HG03097 (cell line): ENCODE measurements around the gene SMAD3.

Source experiments
- ATAC-seq: cut with Tn5 transposase; IDR thresholded peaks from one replicate; pipeline ENCODE4 v1.9.1; 2021; ENCODE audit not compliant: unreplicated experiment, low FRiP score

Gene SMAD3

GRCh38 chr15:67156834-67157233 lies 91.4 kb downstream of the SMAD3 start:
- ATAC-seq: no peak

DNA sequence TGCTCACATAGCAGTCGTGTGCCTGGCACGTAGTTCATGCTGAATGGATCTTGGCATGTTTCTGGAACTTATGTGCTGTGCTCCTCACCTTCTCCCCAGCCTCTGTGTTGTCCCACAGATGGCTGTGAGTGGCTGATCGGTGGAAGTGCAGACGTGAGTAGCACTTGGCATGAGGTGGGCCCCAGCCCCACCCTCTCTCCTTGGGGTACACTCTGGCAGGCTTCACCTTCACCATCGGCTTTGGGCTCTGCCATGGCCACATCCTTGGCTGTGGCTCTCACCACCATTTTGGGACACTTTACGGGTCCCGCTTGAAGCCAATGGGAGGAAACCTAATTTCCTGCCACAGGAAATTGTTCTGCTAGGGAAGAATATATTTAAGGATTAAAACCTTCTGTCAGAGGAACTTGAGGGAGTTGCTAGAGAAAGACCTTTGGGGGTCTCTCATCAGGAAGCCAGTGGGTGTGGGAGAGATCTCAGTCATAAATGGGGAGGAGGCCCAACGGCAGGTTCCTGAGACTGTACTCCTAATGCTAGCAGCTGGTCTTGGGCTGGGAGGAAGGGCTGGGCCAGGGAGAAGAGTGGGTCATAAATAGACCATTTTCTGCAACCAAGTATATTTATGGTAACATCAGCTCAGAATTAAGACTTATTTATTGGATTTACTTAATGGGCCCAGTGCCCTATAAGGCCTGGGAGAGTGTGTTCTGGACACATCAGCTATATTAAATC lies 92.3 kb downstream of the SMAD3 start:
- ATAC-seq: no peak

DNA sequence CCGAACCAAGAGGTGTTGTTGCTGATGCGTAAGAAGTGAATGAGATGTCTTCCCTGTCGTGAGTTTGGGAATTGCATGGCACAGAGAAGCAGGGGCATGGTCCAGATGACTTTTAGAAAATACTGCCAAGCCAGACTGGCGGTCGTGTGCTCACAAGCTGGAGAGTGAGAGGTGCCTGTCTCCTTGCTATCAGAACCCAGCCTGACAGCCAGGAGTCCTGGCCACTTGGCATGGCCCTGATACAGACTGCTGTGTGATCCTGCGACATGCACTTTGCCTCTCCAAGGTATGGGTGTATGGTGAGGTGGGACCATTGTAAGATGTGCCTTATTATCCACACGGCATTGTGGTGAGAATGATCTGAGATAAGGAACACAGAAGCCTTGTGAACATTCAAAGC lies 93.0 kb downstream of the SMAD3 start:
- ATAC-seq: no peak

DNA sequence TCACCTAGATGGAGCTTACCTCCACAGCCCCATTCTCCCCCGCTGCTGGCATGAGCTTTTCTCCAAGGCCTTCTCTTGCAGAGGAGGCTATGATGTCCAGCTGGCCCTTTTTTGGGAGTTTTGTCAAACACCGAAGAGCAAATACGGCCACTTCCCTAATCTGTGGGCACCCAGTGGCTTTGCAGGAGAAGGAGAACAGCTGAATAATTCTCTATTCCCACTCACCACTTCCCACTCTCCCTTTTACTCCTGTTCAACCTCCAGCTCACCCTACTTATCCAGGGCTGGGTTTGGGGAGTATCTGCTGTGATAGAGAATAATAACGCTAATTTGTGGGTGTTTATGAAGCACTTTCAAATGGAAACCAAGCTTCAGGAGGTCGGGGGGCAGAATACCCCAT lies 96.0 kb downstream of the SMAD3 start:
- no peak for ATAC-seq

- ATAC-seq: no peak
These were observed 96.5 kb downstream of the SMAD3 start for GRCh38 chr15:67161881-67162280.

- ATAC-seq: no peak
These were observed 97.8 kb downstream of the SMAD3 start for GRCh38 chr15:67163180-67163579.

GRCh38 chr15:67164401-67164791 lies 99.0 kb downstream of the SMAD3 start:
- no peak for ATAC-seq

DNA sequence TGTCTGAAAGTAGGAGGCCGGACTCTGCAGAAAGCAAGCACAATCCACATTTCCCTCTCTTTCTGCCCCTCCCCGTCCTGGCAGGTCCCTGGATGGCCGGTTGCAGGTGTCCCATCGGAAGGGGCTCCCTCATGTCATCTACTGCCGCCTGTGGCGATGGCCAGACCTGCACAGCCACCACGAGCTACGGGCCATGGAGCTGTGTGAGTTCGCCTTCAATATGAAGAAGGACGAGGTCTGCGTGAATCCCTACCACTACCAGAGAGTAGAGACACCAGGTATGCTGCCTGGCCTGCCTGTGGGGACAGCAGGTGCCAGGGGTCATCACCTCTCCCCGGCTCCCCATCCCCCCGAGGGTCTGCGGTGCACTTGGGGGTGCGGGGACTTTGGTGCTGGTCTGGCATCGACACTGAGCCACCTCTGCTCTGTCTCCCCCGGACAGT lies 99.4 kb downstream of the SMAD3 start:
- no peak for ATAC-seq

- no peak for ATAC-seq
These were observed 100.2 kb downstream of the SMAD3 start for GRCh38 chr15:67165254-67166253.

- no peak for ATAC-seq
These were observed 101.0 kb downstream of the SMAD3 start for GRCh38 chr15:67166280-67167009.

- ATAC-seq: no peak
These were observed 101.7 kb downstream of the SMAD3 start for GRCh38 chr15:67167091-67167490.

- ATAC-seq: no peak
These were observed 103.3 kb downstream of the SMAD3 start for GRCh38 chr15:67168694-67169093.

DNA sequence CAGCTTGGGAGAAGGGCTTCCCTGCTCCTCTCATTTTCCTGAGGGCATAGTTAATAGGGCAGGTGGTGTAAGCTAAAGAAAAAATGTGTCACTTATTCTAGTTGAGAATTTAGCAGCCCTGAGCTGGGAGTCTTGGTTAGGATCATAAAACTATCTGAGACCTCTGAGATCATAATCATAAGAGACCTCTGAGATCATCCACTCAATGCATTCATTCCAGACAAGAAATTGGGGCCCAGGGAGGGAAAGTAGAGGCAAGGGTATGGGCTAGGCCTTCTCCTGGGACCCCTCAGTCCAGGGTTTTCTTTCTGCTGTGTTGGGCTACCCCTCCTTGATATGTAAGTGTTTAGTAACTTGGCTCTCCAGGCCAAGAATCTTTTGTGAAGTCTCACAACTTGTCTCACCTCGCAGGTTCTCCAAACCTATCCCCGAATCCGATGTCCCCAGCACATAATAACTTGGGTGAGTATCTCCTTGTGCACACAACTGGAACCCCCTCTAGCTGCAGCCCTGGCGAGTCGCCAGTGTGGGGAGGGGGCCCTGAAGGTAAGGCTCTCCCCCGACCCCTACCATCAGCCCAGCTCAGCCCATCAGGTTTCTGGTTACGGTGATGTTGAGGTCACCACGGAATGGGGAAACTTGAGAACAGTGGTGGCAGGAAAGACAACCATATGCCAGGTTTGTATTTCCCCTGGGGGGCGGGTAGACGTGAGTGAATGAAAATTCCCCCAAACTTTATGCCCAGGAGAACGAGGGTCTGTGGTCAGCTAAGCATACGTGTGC lies 104.9 kb downstream of the SMAD3 start:
- no peak for ATAC-seq

- ATAC-seq: no peak
These were observed 106.1 kb downstream of the SMAD3 start for GRCh38 chr15:67171471-67171870.

- ATAC-seq: no peak
These were observed 106.8 kb downstream of the SMAD3 start for GRCh38 chr15:67172172-67172571.

GRCh38 chr15:67173005-67173404 lies 107.6 kb downstream of the SMAD3 start:
- ATAC-seq: no peak

GRCh38 chr15:67173786-67174185 lies 108.4 kb downstream of the SMAD3 start:
- ATAC-seq: no peak

DNA sequence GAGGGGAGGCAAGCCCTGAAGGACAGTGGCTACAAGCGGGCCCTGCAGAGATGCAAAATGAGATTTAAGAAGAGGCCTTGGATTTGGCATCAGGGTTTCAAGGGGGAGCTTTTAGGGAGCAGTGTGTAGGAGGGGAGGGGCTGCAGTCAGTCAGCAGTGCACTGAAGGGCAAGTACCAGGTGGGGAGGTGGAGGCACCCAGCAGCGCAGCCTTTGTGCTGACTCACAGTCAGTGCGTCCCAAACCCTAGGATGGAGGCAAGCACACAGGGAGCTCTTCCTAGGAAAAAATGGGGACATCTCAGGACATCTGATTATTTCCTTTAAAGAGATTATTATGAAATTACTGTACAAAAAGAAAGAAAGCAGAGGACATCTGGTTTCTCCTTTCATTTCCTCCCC lies 109.0 kb downstream of the SMAD3 start:
- ATAC-seq: no peak

- ATAC-seq: no peak
These were observed 109.6 kb downstream of the SMAD3 start for GRCh38 chr15:67174864-67175573.
